HepG2 (cell line): ENCODE results near the gene ENTPD6. TPM values are rescaled to one million over a fixed set of nuclear protein-coding genes. Genes with fewer than 3 reads are reported as not detected.

ENCODE experiments used
- HMG20A ChIP-seq: IDR thresholded peaks from 2 replicates; pipeline ENCODE4 v1.6.1; 2016; ENCODE audit warnings: borderline replicate concordance
- HNRNPK ChIP-seq: fragments of 200-400 bp; formaldehyde crosslinking; IDR thresholded peaks from 2 replicates; pipeline ENCODE4 v1.6.1; 2018; ENCODE audit warnings: low read length, low read depth, moderate library complexity, mild to moderate bottlenecking; ENCODE audit not compliant: poor library complexity, severe bottlenecking
- HNRNPL ChIP-seq: fragments of 200-400 bp; formaldehyde crosslinking; IDR thresholded peaks from 2 replicates; pipeline ENCODE4 v1.6.1; 2017; ENCODE audit warnings: mild to moderate bottlenecking, low read depth, low read length
- IRX3 ChIP-seq: sonication (generic); formaldehyde crosslinking; IDR thresholded peaks from 2 replicates; pipeline ENCODE4 v1.8.1; 2023; ENCODE audit warnings: mild to moderate bottlenecking, low read depth, missing genetic modification reagents, borderline replicate concordance
- MEIS1 ChIP-seq: sonication (generic); formaldehyde crosslinking; IDR thresholded peaks from 2 replicates; pipeline ENCODE4 v1.9.0; 2021; ENCODE audit warnings: mild to moderate bottlenecking, missing genetic modification reagents, moderate library complexity, borderline replicate concordance
- NR2F6 ChIP-seq, 2 experiments: IDR thresholded peaks; 2 replicates each; pipeline ENCODE4 v1.6.1; 2016; ENCODE audit warnings: antibody characterized with exemption in 1 of 2, mild to moderate bottlenecking in 1 of 2
- PHF8 ChIP-seq: sonication (generic); formaldehyde crosslinking; IDR thresholded peaks from 2 replicates; pipeline ENCODE4 v1.5.0; 2020; ENCODE audit warnings: missing genetic modification reagents
- RARA ChIP-seq: IDR thresholded peaks from 2 replicates; pipeline ENCODE4 v1.6.1; 2016; ENCODE audit warnings: missing genetic modification reagents, missing compliant biosample characterization
- SP5 ChIP-seq: IDR thresholded peaks from 2 replicates; pipeline ENCODE4 v1.6.1; 2016; ENCODE audit warnings: low read depth, borderline replicate concordance
- SRF ChIP-seq: IDR thresholded peaks from 2 replicates; pipeline ENCODE4 v1.6.1; 2011; ENCODE audit warnings: mild to moderate bottlenecking, low read depth, low read length, moderate library complexity
- ZC3H4 ChIP-seq: sonication (generic); formaldehyde crosslinking; IDR thresholded peaks from 2 replicates; pipeline ENCODE4 v1.4.0; 2020; ENCODE audit warnings: missing genetic modification reagents, borderline replicate concordance
- ZNF556 ChIP-seq: sonication (generic); formaldehyde crosslinking; IDR thresholded peaks from 2 replicates; pipeline ENCODE4 v1.4.0; 2020; ENCODE audit warnings: mild to moderate bottlenecking, missing genetic modification reagents, borderline replicate concordance
- ZNF614 ChIP-seq: IDR thresholded peaks from 2 replicates; pipeline ENCODE4 v1.6.1; 2018; ENCODE audit warnings: missing biosample characterization, missing genetic modification reagents, inconsistent platforms, borderline replicate concordance
- ZSCAN9 ChIP-seq: IDR thresholded peaks from 2 replicates; pipeline ENCODE4 v1.6.1; 2016; ENCODE audit warnings: borderline replicate concordance
- polyA plus RNA-seq, 8 experiments: library from polyadenylated mRNA; depleted of rRNA in 3 of 8; stranded (reverse) in 7 of 8; unstranded in 1 of 8; fragments of >200 nt; fragmentation: Illumina TruSeq in 4 of 8; extraction: Trizol in 4 of 8; gene quantifications; 2 replicates each; pipeline versions ENCODE4 v1.2.1 to v1.2.3, GENCODE V29; 2011 to 2016; ENCODE audit warnings: low read depth in 4 of 8, missing spikeins in 1 of 8, mixed read lengths in 1 of 8; ENCODE audit not compliant: insufficient read depth in 1 of 8
- total RNA-seq, 5 experiments: library from RNA; depleted of rRNA; stranded (reverse); fragments of >200 nt; fragmentation: Illumina TruSeq; extraction: Trizol; gene quantifications; 2 replicates each; pipeline ENCODE4 v1.2.3, GENCODE V29; 2016; ENCODE audit warnings: low read depth in 1 of 5
- TF ChIP-seq, protein P1 (sequence below): sonication (generic); formaldehyde crosslinking; IDR thresholded peaks from 2 replicates; pipeline ENCODE4 v1.4.0; 2020; ENCODE audit warnings: mild to moderate bottlenecking, missing genetic modification reagents
- TF ChIP-seq, protein P2 (sequence below): sonication (generic); formaldehyde crosslinking; IDR thresholded peaks from 2 replicates; pipeline ENCODE4 v1.4.0; 2020; ENCODE audit warnings: missing genetic modification reagents
- TF ChIP-seq, protein P3 (sequence below): sonication (generic); formaldehyde crosslinking; IDR thresholded peaks from 2 replicates; pipeline ENCODE4 v1.8.0; 2022; ENCODE audit warnings: mild to moderate bottlenecking, missing genetic modification reagents

The ENTPD6 gene
- total and polyA plus RNA-seq, 2 of the 13 experiments (the other 11 are each of a cell fraction or from before 2014, with no cell fraction given), result 164 to 172 TPM

DNA sequence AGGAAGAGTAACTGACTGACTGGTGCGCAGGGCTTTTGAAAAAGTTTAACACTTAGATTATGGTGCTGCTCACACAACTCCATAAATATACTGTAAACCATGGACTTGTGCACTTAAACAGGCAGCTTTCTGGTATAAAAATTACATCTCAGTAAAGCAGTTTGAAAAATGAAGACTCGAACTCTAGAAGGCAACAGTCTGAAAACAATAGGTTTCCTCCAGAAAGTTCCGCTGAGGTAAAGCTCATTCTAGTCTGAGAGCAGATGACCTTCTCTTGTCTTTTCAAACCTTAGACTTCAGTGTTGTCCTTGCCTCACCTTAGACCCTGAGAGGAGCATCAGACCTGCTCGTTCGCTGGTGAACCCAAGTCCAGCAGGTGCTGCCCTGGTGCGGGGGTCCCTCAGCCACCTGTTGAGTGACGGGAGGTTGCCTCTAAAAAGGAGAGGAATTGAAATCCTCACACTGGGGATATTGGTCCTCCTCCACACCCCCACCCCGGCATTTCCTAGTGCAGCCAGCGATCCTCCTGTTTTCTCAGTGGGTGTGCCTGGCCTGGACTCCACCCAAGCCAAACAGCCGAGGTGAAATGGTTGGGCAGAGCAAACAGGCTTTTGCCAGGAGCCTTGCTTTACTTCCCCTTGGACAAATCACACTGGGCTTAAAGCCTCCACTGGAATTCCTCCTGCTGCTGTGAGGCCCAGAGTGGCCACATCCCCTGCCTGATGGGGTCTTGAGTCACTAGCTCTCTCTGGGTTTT is 37.7 kb downstream of the ENTPD6 start (continued):
- TF ChIP-seq, protein P1, sequence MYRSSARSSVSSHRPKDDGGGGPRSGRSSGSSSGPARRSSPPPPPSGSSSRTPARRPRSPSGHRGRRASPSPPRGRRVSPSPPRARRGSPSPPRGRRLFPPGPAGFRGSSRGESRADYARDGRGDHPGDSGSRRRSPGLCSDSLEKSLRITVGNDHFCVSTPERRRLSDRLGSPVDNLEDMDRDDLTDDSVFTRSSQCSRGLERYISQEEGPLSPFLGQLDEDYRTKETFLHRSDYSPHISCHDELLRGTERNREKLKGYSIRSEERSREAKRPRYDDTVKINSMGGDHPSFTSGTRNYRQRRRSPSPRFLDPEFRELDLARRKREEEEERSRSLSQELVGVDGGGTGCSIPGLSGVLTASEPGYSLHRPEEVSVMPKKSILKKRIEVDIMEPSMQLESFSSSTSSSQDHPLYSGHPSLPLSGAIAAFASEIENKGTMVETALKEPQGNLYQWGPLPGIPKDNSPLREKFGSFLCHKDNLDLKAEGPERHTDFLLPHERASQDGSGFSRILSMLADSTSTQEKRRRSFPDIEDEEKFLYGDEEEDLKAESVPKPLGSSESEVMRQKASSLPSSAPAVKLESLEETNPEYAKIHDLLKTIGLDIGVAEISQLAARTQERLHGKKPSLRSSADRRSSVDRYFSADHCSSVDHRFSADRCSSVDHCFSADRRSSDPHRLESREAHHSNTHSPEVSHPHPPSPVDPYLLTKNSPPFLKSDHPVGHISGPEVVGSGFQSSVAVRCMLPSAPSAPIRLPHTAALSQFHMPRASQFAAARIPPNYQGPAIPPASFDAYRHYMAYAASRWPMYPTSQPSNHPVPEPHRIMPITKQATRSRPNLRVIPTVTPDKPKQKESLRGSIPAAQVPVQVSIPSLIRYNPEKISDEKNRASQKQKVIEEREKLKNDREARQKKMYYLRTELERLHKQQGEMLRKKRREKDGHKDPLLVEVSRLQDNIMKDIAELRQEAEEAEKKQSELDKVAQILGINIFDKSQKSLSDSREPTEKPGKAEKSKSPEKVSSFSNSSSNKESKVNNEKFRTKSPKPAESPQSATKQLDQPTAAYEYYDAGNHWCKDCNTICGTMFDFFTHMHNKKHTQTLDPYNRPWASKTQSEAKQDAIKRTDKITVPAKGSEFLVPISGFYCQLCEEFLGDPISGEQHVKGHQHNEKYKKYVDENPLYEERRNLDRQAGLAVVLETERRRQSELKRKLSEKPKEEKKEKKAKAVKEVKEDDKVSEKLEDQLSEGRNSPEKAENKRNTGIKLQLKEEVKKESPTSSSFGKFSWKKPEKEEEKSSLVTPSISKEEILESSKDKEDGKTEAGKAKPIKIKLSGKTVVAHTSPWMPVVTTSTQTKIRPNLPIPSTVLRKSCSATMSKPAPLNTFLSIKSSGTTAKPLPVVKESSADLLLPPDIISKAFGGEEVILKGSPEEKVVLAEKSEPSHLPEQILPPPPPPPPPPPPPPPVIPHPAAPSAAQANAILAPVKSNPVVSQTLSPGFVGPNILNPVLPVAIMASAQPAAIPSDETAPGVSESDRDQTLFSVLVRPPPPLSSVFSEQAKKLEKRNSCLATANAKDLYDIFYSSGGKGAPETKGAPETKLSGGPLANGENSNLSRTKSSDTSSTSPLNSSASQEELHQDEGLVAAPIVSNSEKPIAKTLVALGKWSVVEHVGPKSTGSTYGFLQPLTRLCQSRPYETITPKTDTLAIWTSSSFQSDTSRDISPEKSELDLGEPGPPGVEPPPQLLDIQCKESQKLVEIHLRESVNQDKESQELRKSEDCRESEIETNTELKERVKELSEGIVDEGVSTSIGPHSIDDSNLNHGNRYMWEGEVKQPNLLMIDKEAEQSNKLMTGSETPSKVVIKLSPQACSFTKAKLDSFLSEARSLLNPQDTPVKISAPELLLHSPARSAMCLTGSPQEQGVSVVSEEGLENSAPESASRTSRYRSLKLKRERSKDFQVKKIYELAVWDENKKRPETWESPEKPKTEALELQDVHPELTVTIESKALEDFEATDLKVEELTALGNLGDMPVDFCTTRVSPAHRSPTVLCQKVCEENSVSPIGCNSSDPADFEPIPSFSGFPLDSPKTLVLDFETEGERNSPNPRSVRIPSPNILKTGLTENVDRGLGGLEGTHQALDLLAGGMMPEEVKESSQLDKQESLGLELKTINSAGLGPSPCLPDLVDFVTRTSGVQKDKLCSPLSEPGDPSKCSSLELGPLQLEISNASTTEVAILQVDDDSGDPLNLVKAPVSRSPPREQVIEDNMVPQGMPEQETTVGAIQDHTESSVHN, result 0 out of 2 replicates have a peak, but pooled peaks have one; percentile 46
- TF ChIP-seq IRX3 (CRISPR knock-in tag) (no peak), HNRNPK (no peak), RARA (CRISPR knock-in tag) (peak; percentile 35; the same call in 1 of the 2 replicates), ZNF556 (CRISPR knock-in tag) (0 out of 2 replicates have a peak, but pooled peaks have one; percentile 38), PHF8 (CRISPR knock-in tag) (0 out of 2 replicates have a peak, but pooled peaks have one; percentile 12), ZSCAN9 (0 out of 2 replicates have a peak, but pooled peaks have one; percentile 26), MEIS1 (CRISPR knock-in tag) (no peak; the same call in 1 of the 2 replicates), HNRNPL (peak; percentile 64; the same call in 1 of the 2 replicates), SRF (0 out of 2 replicates have a peak, but pooled peaks have one; percentile 22), NR2F6 (IDR thresholded peaks at IDR 0.05) (no peak), NR2F6 (CRISPR knock-in tag; IDR thresholded peaks at IDR 0.05) (peak; percentile 69), SP5 (CRISPR knock-in tag) (peak; percentile 91), HMG20A (peak; percentile 60; the same call in 1 of the 2 replicates), ZC3H4 (CRISPR knock-in tag) (no peak), ZNF614 (CRISPR knock-in tag) (0 out of 2 replicates have a peak, but pooled peaks have one; percentile 58)
- TF ChIP-seq, protein P2, sequence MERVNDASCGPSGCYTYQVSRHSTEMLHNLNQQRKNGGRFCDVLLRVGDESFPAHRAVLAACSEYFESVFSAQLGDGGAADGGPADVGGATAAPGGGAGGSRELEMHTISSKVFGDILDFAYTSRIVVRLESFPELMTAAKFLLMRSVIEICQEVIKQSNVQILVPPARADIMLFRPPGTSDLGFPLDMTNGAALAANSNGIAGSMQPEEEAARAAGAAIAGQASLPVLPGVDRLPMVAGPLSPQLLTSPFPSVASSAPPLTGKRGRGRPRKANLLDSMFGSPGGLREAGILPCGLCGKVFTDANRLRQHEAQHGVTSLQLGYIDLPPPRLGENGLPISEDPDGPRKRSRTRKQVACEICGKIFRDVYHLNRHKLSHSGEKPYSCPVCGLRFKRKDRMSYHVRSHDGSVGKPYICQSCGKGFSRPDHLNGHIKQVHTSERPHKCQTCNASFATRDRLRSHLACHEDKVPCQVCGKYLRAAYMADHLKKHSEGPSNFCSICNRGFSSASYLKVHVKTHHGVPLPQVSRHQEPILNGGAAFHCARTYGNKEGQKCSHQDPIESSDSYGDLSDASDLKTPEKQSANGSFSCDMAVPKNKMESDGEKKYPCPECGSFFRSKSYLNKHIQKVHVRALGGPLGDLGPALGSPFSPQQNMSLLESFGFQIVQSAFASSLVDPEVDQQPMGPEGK (CRISPR knock-in tag), result peak; percentile 43; the same call in 1 of the 2 replicates
- TF ChIP-seq, protein P3, sequence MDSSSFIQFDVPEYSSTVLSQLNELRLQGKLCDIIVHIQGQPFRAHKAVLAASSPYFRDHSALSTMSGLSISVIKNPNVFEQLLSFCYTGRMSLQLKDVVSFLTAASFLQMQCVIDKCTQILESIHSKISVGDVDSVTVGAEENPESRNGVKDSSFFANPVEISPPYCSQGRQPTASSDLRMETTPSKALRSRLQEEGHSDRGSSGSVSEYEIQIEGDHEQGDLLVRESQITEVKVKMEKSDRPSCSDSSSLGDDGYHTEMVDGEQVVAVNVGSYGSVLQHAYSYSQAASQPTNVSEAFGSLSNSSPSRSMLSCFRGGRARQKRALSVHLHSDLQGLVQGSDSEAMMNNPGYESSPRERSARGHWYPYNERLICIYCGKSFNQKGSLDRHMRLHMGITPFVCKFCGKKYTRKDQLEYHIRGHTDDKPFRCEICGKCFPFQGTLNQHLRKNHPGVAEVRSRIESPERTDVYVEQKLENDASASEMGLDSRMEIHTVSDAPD (CRISPR knock-in tag), result peak; percentile 99
